AG04450 (cell line): ENCODE results near the gene CDH10. TPM values are rescaled to one million over a fixed set of nuclear protein-coding genes. Genes with fewer than 3 reads are reported as not detected.

Experiments
- CTCF ChIA-PET: fragments of 300-600, 350-600 bp; formaldehyde crosslinking; extraction: SDS; loops from one replicate; lab custom pipeline; 2022; ENCODE audit warnings: antibody characterized with exemption, inconsistent platforms; lab: Charles Lee
- POLR2A ChIA-PET: fragments of 350-600 bp; formaldehyde crosslinking; extraction: SDS; loops from one replicate; lab custom pipeline; 2021; ENCODE audit warnings: antibody characterized with exemption, inconsistent platforms; lab: Yijun Ruan, JAX
- DNase-seq: peaks from one replicate; pipeline ENCODE4 v3.0.0-alpha.2; 2011; ENCODE audit warnings: low read depth, low spot score
- H3K27ac ChIP-seq: one replicate; pipeline ENCODE4 v1.5.1; 2012; ENCODE audit warnings: low read depth, low read length, control low read depth
- H3K27me3 ChIP-seq: one replicate; pipeline ENCODE4 v1.6.0; 2012; ENCODE audit warnings: low read length; ENCODE audit not compliant: control insufficient read depth, insufficient read depth
- H3K4me3 ChIP-seq: 2 replicates; pipeline ENCODE4 v1.5.1; 2011; ENCODE audit warnings: mild to moderate bottlenecking, low read depth, low read length, control low read depth
- H3K9me3 ChIP-seq: 2 replicates; pipeline ENCODE4 v1.5.1; 2012; ENCODE audit warnings: low read length; ENCODE audit not compliant: control insufficient read depth, insufficient read depth
- polyA minus RNA-seq: library from RNA; depleted of rRNA, polyadenylated mRNA; stranded (reverse); fragments of >200 nt; gene quantifications from 2 replicates; pipeline ENCODE4 v1.2.3, GENCODE V29; 2011; rRNA and poly(A)+ RNA removed
- polyA plus RNA-seq: library from polyadenylated mRNA; depleted of rRNA; stranded (reverse); fragments of >200 nt; gene quantifications from 2 replicates; pipeline ENCODE4 v1.2.3, GENCODE V29; 2011; rRNA removed
- TF ChIP-seq, protein P1 (sequence below): IDR thresholded peaks from 2 replicates; pipeline ENCODE4 v1.5.1; 2011; ENCODE audit warnings: low read depth, low read length, control low read depth, inconsistent platforms

The CDH10 gene
- polyA plus RNA-seq (not detected in 2 replicates), polyA minus RNA-seq (not detected in 2 replicates)

DNA sequence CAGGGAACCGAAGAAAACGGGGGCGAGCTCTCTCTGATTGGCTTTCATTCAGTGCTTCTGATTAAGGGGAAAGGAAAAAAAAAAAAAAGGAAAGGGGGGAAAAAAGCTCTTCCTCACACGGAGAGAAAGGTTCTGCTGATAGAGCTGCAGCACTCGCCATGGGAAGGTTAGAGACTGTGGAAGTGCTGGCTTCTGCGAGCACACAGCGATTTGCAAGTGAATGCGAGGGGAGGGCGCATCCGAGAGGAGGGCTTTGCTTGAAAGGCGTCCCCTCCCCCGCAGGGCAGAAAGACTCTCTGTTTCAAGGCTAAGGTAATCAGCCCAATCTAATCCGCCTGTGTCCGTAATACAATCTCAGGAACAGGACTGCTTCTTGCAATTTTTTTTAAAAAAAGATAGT is at the start of gene CDH10:
CDH10 (minus strand) TSS at position 218 of the 400 bp plus-strand sequence. CDS start 51,488 bp downstream, outside the sequence.
- TF ChIP-seq, protein P1, sequence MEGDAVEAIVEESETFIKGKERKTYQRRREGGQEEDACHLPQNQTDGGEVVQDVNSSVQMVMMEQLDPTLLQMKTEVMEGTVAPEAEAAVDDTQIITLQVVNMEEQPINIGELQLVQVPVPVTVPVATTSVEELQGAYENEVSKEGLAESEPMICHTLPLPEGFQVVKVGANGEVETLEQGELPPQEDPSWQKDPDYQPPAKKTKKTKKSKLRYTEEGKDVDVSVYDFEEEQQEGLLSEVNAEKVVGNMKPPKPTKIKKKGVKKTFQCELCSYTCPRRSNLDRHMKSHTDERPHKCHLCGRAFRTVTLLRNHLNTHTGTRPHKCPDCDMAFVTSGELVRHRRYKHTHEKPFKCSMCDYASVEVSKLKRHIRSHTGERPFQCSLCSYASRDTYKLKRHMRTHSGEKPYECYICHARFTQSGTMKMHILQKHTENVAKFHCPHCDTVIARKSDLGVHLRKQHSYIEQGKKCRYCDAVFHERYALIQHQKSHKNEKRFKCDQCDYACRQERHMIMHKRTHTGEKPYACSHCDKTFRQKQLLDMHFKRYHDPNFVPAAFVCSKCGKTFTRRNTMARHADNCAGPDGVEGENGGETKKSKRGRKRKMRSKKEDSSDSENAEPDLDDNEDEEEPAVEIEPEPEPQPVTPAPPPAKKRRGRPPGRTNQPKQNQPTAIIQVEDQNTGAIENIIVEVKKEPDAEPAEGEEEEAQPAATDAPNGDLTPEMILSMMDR, result no peak
- ChIA-PET CTCF (no interaction called here), POLR2A (no interaction called here)
- no peak for DNase-seq
- no peak within 1 kb of the TSS for H3K4me3 ChIP-seq
- H3K27ac ChIP-seq, result no peak within 1 kb of the TSS
- peaks cover 6% of the 10 kb centered on the region for H3K9me3 ChIP-seq
- no peaks in the 10 kb centered on the region for H3K27me3 ChIP-seq

DNA sequence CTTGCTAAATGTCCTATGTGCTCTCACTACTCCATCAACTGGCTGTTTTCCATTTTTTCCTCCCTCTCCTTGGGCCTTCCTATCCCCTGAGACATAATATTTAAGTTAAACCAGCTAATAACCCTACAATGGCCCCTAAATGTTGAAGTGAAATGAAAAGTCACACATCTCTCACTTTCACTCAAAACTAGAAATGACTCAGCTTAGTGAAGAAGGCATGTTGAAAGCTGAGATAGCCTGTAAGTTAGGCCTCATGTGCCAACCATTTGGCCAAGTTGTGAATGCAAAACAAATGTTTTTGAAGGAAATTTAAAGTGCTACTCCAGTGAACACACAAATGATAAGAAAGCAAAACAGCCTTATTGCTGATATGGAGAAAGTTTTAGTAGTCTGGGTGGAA is 48.8 kb upstream of the CDH10 start:
- DNase-seq, result no peak
- no peaks in the 10 kb centered on the region for H3K9me3 ChIP-seq

DNA sequence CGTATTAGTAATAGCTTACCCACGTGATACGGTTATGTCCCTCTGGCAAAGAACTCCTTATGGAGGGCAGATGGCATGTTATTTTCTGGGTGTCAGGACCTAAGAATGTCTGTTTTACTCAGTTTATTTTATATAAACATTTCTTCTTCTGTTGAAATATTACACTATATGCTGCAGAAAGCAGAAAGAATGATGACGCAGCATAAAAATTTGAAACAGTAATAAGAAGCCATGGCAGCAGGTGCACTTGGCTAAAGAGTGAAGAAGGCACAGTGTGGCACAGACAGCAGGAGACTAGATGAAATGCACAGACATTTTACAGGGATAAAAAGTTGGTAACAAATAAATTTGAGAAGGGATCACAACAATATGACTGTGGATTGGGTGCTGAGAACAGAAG is 46.3 kb upstream of the CDH10 start:
- POLR2A ChIA-PET, result no interaction called here

More for the DNA sequence above, 48.8 kb upstream of the CDH10 start:
- CTCF ChIA-PET, result no interaction called here
- POLR2A ChIA-PET, result no interaction called here
- TF ChIP-seq, protein P1, result no peak
- H3K27me3 ChIP-seq, result no peaks in the 10 kb centered on the region
- H3K4me3 ChIP-seq, result no peak overlapping the region
- H3K27ac ChIP-seq, result no peak overlapping the region

GRCh38 chr5:24681106-24681505 is 36.3 kb upstream of the CDH10 start:
- CTCF ChIA-PET, result no interaction called here

More for the DNA sequence above, 46.3 kb upstream of the CDH10 start:
- peaks cover 17% of the 10 kb centered on the region for H3K9me3 ChIP-seq
- no peak for DNase-seq
- TF ChIP-seq, protein P1, result no peak
- no peaks in the 10 kb centered on the region for H3K27me3 ChIP-seq
- H3K4me3 ChIP-seq, result no peak overlapping the region
- CTCF ChIA-PET, result no interaction called here
- H3K27ac ChIP-seq, result no peak overlapping the region

GRCh38 chr5:24668050-24668449 is 23.3 kb upstream of the CDH10 start:
- no peak for DNase-seq
- POLR2A ChIA-PET, result no interaction called here
- Histone ChIP-seq H3K4me3 (no peak overlapping the region), H3K27me3 (no peaks in the 10 kb centered on the region), H3K9me3 (no peaks in the 10 kb centered on the region; the same call in none of the 2 replicates), H3K27ac (no peak overlapping the region)
- TF ChIP-seq, protein P1, result no peak
- CTCF ChIA-PET, result no interaction called here

More at GRCh38 chr5:24681106-24681505, 36.3 kb upstream of the CDH10 start:
- Histone ChIP-seq H3K4me3 (no peak overlapping the region), H3K27me3 (no peaks in the 10 kb centered on the region), H3K27ac (no peak overlapping the region), H3K9me3 (peaks cover 7% of the 10 kb centered on the region)
- DNase-seq, result no peak
- POLR2A ChIA-PET, result no interaction called here
- TF ChIP-seq, protein P1, result no peak
